NB4 (cell line): Measurements from ENCODE around the gene PEAK3.

Experiments used
- CTCF ChIP-seq: IDR thresholded peaks from one replicate; pipeline ENCODE4 v1.5.1; 2012; ENCODE audit warnings: low read depth, low read length
- MAX ChIP-seq: IDR thresholded peaks from 2 replicates; pipeline ENCODE4 v1.6.1; 2011; ENCODE audit warnings: low read depth, low read length
- MYC ChIP-seq: IDR thresholded peaks from 2 replicates; pipeline ENCODE4 v1.6.1; 2011; ENCODE audit warnings: low read depth, low read length
- POLR2A ChIP-seq: IDR thresholded peaks from 2 replicates; pipeline ENCODE4 v1.6.1; 2011; ENCODE audit warnings: mild to moderate bottlenecking; ENCODE audit not compliant: insufficient read length; ENCODE audit errors: extremely low read depth

- TF ChIP-seq CTCF, result no peak
- no peak for TF ChIP-seq POLR2A
- no peak for TF ChIP-seq MYC
- no peak for TF ChIP-seq MAX
Measured at GRCh38 chr19:2277138-2277537, 4.8 kb downstream of the PEAK3 start.
